H1 (cell line): ENCODE data around the gene HOXD4. TPM values are rescaled to one million over a fixed set of nuclear protein-coding genes. Genes with fewer than 3 reads are reported as not detected.
A peak's percentile ranks its signal among the peaks of the same experiment; 100 is the strongest.

ENCODE experiments used
- CTCF ChIA-PET: fragments of 300-600 bp; sonication (Branson Sonifier 250); formaldehyde crosslinking; loops from one replicate; lab custom pipeline; 2021; ENCODE audit not compliant: partially characterized antibody; lab: Charles Lee
- POLR2A ChIA-PET: fragments of 300-600 bp; sonication (Branson Sonifier 250); formaldehyde crosslinking; loops from one replicate; lab custom pipeline; 2021; ENCODE audit warnings: inconsistent platforms; ENCODE audit not compliant: partially characterized antibody; lab: Charles Lee
- DNase-seq, 2 experiments: peaks; one replicate each; pipeline versions ENCODE4 v3.0.0 to v3.0.0-alpha.2; 2010 to 2022; ENCODE audit warnings: low spot score in 2 of 2, low read depth in 1 of 2, mixed read lengths in 1 of 2
- FAIRE-seq: peaks from 2 replicates; lab custom pipeline; 2011; peaks lifted over from hg19 to GRCh38; lab: Jason Lieb, UNC
- H2AFZ ChIP-seq: 2 replicates; pipeline ENCODE4 v1.8.1; 2012; ENCODE audit warnings: low read length, inconsistent platforms
- H2AK5ac ChIP-seq: 2 replicates; pipeline ENCODE4 v1.6.1; 2013; ENCODE audit warnings: low read depth, low read length
- H2BK120ac ChIP-seq: replicated peaks from 2 replicates; pipeline ENCODE3; 2013; ENCODE audit warnings: low read depth, low read length, inconsistent platforms
- H2BK12ac ChIP-seq: 2 replicates; pipeline ENCODE4 v1.6.1; 2013; ENCODE audit warnings: low read depth, low read length
- H2BK15ac ChIP-seq: 2 replicates; pipeline ENCODE4 v1.6.1; 2013; ENCODE audit warnings: low read length
- H2BK20ac ChIP-seq: 2 replicates; pipeline ENCODE4 v1.6.1; 2013; ENCODE audit warnings: low read length
- H2BK5ac ChIP-seq: 2 replicates; pipeline ENCODE4 v1.6.1; 2013; ENCODE audit warnings: low read depth, low read length
- H3K14ac ChIP-seq: 2 replicates; pipeline ENCODE4 v1.6.1; 2013; ENCODE audit warnings: inconsistent platforms; ENCODE audit not compliant: insufficient read length
- H3K18ac ChIP-seq: 2 replicates; pipeline ENCODE4 v1.6.1; 2013; ENCODE audit warnings: low read length; ENCODE audit errors: extremely low read depth
- H3K23ac ChIP-seq: 2 replicates; pipeline ENCODE4 v1.6.1; 2013; ENCODE audit warnings: inconsistent platforms; ENCODE audit not compliant: insufficient read length
- H3K23me2 ChIP-seq: 2 replicates; pipeline ENCODE4 v1.6.1; 2013; ENCODE audit warnings: low read depth, low read length
- H3K27ac ChIP-seq: 2 replicates; pipeline ENCODE4 v1.6.1; 2011; ENCODE audit warnings: low read depth, low read length, inconsistent platforms
- H3K27me3 ChIP-seq, 4 experiments: replicated peaks in 1 of 4; 1 replicate in 1 of 4; 2 replicates in 3 of 4; pipeline versions ENCODE4 v1.6.1 to v1.8.1; 2011 to 2013; ENCODE audit warnings: low read length in 3 of 4, mild to moderate bottlenecking in 3 of 4, inconsistent platforms in 2 of 4, mixed read lengths in 2 of 4, moderate library complexity in 1 of 4; ENCODE audit not compliant: control insufficient read depth in 3 of 4, insufficient read depth in 3 of 4; ENCODE audit errors: extremely low read depth in 1 of 4
- H3K36me3 ChIP-seq, 4 experiments: 2 replicates each; pipeline versions ENCODE4 v1.6.1 to v1.8.1; 2011 to 2013; ENCODE audit warnings: mild to moderate bottlenecking in 4 of 4, low read length in 3 of 4, moderate library complexity in 2 of 4, control low read depth in 1 of 4, inconsistent platforms in 1 of 4; ENCODE audit not compliant: insufficient read depth in 4 of 4, control insufficient read depth in 2 of 4
- H3K4ac ChIP-seq: replicated peaks from 2 replicates; pipeline ENCODE3; 2013; ENCODE audit warnings: low read length, low read depth, mixed read lengths, inconsistent platforms; ENCODE audit not compliant: insufficient read length
- H3K4me1 ChIP-seq, 4 experiments: replicated peaks in 1 of 4; 1 replicate in 1 of 4; 2 replicates in 3 of 4; pipeline versions ENCODE4 v1.6.1 to v1.8.1; 2011 to 2013; ENCODE audit warnings: low read length in 3 of 4, inconsistent platforms in 2 of 4, mixed read lengths in 1 of 4; ENCODE audit not compliant: insufficient read depth in 4 of 4, control insufficient read depth in 3 of 4
- H3K4me2 ChIP-seq, 2 experiments: 2 replicates each; pipeline versions ENCODE4 v1.6.1 to v1.8.1; 2011 to 2013; ENCODE audit warnings: low read depth in 2 of 2, low read length in 2 of 2, control low read depth in 1 of 2, inconsistent platforms in 1 of 2, mild to moderate bottlenecking in 1 of 2; ENCODE audit not compliant: insufficient read depth in 1 of 2
- H3K4me3 ChIP-seq, 4 experiments: fragments of 200-600, 300-600 bp in 1 of 4; sonication (generic), shearing (Covaris generic), sonication (Bioruptor Twin) in 1 of 4; 2 replicates each; pipeline versions ENCODE4 v1.5.1 to v1.8.1; 2011 to 2016; ENCODE audit warnings: low read length in 4 of 4, low read depth in 3 of 4, control low read depth in 2 of 4, inconsistent platforms in 2 of 4, mild to moderate bottlenecking in 2 of 4, mixed read lengths in 1 of 4, moderate library complexity in 1 of 4; ENCODE audit not compliant: insufficient read depth in 2 of 4; ENCODE audit errors: extremely low read depth in 1 of 4
- H3K56ac ChIP-seq: replicated peaks from 2 replicates; pipeline ENCODE3; 2013; ENCODE audit warnings: low read depth, mild to moderate bottlenecking, mixed read lengths, low read length, inconsistent platforms; ENCODE audit not compliant: insufficient read length
- H3K79me1 ChIP-seq: 2 replicates; pipeline ENCODE4 v1.6.1; 2013; ENCODE audit warnings: low read depth, low read length, control low read depth
- H3K79me2 ChIP-seq, 2 experiments: 2 replicates each; pipeline versions ENCODE4 v1.6.1 to v1.8.1; 2012 to 2013; ENCODE audit warnings: low read length in 2 of 2, mild to moderate bottlenecking in 2 of 2, inconsistent platforms in 1 of 2; ENCODE audit not compliant: insufficient read depth in 2 of 2, control insufficient read depth in 1 of 2
- H3K9ac ChIP-seq, 4 experiments: replicated peaks in 1 of 4; 1 replicate in 1 of 4; 2 replicates in 3 of 4; pipeline versions ENCODE4 v1.6.1 to v1.8.1; 2011 to 2013; ENCODE audit warnings: low read depth in 3 of 4, low read length in 3 of 4, control low read depth in 2 of 4, mild to moderate bottlenecking in 2 of 4, moderate library complexity in 2 of 4, inconsistent platforms in 1 of 4; ENCODE audit errors: extremely low read depth in 1 of 4
- H3K9me3 ChIP-seq, 2 experiments: 2 replicates each; pipeline versions ENCODE4 v1.6.1 to v1.8.1; 2012 to 2013; ENCODE audit warnings: mild to moderate bottlenecking in 2 of 2, moderate library complexity in 2 of 2, control low read depth in 1 of 2, inconsistent platforms in 1 of 2, low read depth in 1 of 2, low read length in 1 of 2, mixed read lengths in 1 of 2; ENCODE audit not compliant: insufficient read depth in 2 of 2
- H4K20me1 ChIP-seq, 2 experiments: replicated peaks in 1 of 2; 2 replicates each; pipeline versions ENCODE3 to v1.8.1; 2011 to 2013; ENCODE audit warnings: inconsistent platforms in 2 of 2, low read length in 2 of 2, mild to moderate bottlenecking in 1 of 2; ENCODE audit not compliant: insufficient read depth in 2 of 2, control insufficient read depth in 1 of 2
- H4K5ac ChIP-seq: 2 replicates; pipeline ENCODE4 v1.6.1; 2013; ENCODE audit warnings: low read length, low read depth, mixed read lengths, inconsistent platforms; ENCODE audit not compliant: insufficient read length
- H4K8ac ChIP-seq: 2 replicates; pipeline ENCODE4 v1.8.0; 2013; ENCODE audit warnings: mild to moderate bottlenecking, moderate library complexity, low read length, inconsistent platforms; ENCODE audit not compliant: insufficient read depth; ENCODE audit errors: extremely low read depth
- H4K91ac ChIP-seq: replicated peaks from 2 replicates; pipeline ENCODE3; 2013; ENCODE audit warnings: low read length, mixed read lengths, inconsistent platforms; ENCODE audit not compliant: insufficient read length
- EZH2 ChIP-seq: fragments of 200-600 bp; sonication (generic); IDR thresholded peaks from 2 replicates; pipeline ENCODE4 v1.7.1; 2012; ENCODE audit warnings: low read depth, mild to moderate bottlenecking, moderate library complexity, low read length, inconsistent platforms; ENCODE audit not compliant: severe bottlenecking
- SRF ChIP-seq: IDR thresholded peaks from 2 replicates; pipeline ENCODE4 v1.6.1; 2011; ENCODE audit warnings: mild to moderate bottlenecking, low read depth, low read length, moderate library complexity
- SUZ12 ChIP-seq: fragments of 200-600 bp; sonication (generic); IDR thresholded peaks from 2 replicates; pipeline ENCODE4 v1.6.1; 2012; ENCODE audit warnings: mild to moderate bottlenecking, inconsistent platforms, low read length, moderate library complexity, mixed read lengths
- WGBS, 2 experiments: shearing (Covaris generic) in 1 of 2; methylation state at CpG; one replicate each; pipeline versions ENCODE4 v1.1.6 to v1.1.7; 2013 to 2015; ENCODE audit warnings: low lambda C conversion rate in 2 of 2, mixed read lengths in 2 of 2, inconsistent platforms in 1 of 2, low coverage in 1 of 2, missing lambda C conversion rate in 1 of 2; ENCODE audit not compliant: insufficient replicate concordance in 2 of 2, insufficient coverage in 1 of 2, insufficient read length in 1 of 2; ENCODE audit errors: extremely low coverage in 1 of 2, missing lambda C conversion rate in 1 of 2; 5-methylcytosine and 5-hydroxymethylcytosine counted together
- polyA plus RNA-seq, 7 experiments: library from polyadenylated mRNA; depleted of rRNA in 3 of 7; stranded (reverse) in 5 of 7; unstranded in 2 of 7; fragments of >200 nt in 5 of 7; fragments of 200-250 nt in 2 of 7; gene quantifications; 1 replicate in 5 of 7; 2 replicates in 1 of 7; 4 replicates in 1 of 7; pipeline versions ENCODE4 v1.2.1 to v1.2.3, GENCODE V29; 2011 to 2013; ENCODE audit warnings: missing spikeins in 2 of 7, mixed read lengths in 2 of 7
- total RNA-seq: library from RNA; stranded (reverse); fragmentation: NEBNext Ultra II Directional; extraction: Animal tissue kit (Norgen Biotek cat#: 25700); gene quantifications from 2 replicates; pipeline ENCODE4 v1.2.1, GENCODE V29; 2021

Gene HOXD4
- total and polyA plus RNA-seq, 2 of the 8 experiments (the other 6 are each of a cell fraction or from before 2014, with no cell fraction given), result not detected

GRCh38 chr2:176147800-176148496 is 3.4 kb upstream of the HOXD4 start:
- Histone ChIP-seq H2BK20ac (no peak overlapping the region), H3K18ac (no peak overlapping the region), H4K8ac (no peak overlapping the region; the same call in 1 of the 2 replicates), H4K20me1 (peaks cover 15 to 30% of the 10 kb centered on the region in 2 experiments), H3K23ac (no peak overlapping the region), H3K27me3 (peaks cover 95 to 100% (median 99%) of the 10 kb centered on the region in 4 experiments), H2BK12ac (no peak overlapping the region; the same call in 1 of the 2 replicates), H3K4me3 (no peak overlapping the region), H3K14ac (no peak overlapping the region), H2BK15ac (no peak overlapping the region), H3K4me1 (peaks cover 0 to 10% (median 2%) of the 10 kb centered on the region in 4 experiments; a peak in 4 of 7 replicates), H3K4ac (no peak overlapping the region), H4K5ac (no peak overlapping the region), H3K9ac (no peak overlapping the region), H3K27ac (no peak overlapping the region), H2BK5ac (no peak overlapping the region), H2AK5ac (no peak overlapping the region; the same call in 1 of the 2 replicates), H3K56ac (no peak overlapping the region), H2BK120ac (no peak overlapping the region), H3K4me2 (peak overlapping the region; percentile 10 to 29; a peak in 3 of 4 replicates), H3K9me3 (no peaks in the 10 kb centered on the region; a peak in 1 of 4 replicates), H2AFZ (no peak overlapping the region), H3K79me1 (no peaks in the 10 kb centered on the region), H4K91ac (no peak overlapping the region), H3K23me2 (peaks cover 2% of the 10 kb centered on the region; the same call in 1 of the 2 replicates), H3K36me3 (peaks cover 0 to 11% (median 0%) of the 10 kb centered on the region in 4 experiments; a peak in 1 of 8 replicates), H3K79me2 (no peaks in the 10 kb centered on the region)
- FAIRE-seq, result no peak
- peak; percentile 83 for TF ChIP-seq EZH2
- TF ChIP-seq SUZ12, result peak; percentile 80
- no peak for TF ChIP-seq SRF
- ChIA-PET CTCF (interaction anchor here (1.0 to 9.2 kb wide), 6 partner anchors 8 to 491 kb away, joined by 3 to 119 read pairs (median 4); no protein-coding TSS in a partner anchor), POLR2A (no interaction called here)
- DNase-seq, result peak in 1 of 2 experiments; percentile 54
- 10% methylated on average over 29 of the region's 31 CpGs; no CpG with 5 or more reads in 1 of the 2 experiments for WGBS, 2 experiments
